ENCODE data around the gene SGCA.

Gene SGCA

GRCh38 chr17:50167371-50167770 is 1.6 kb downstream of the SGCA start:
- DNase-seq (ENCODE audit: low spot score) = no peak

DNA sequence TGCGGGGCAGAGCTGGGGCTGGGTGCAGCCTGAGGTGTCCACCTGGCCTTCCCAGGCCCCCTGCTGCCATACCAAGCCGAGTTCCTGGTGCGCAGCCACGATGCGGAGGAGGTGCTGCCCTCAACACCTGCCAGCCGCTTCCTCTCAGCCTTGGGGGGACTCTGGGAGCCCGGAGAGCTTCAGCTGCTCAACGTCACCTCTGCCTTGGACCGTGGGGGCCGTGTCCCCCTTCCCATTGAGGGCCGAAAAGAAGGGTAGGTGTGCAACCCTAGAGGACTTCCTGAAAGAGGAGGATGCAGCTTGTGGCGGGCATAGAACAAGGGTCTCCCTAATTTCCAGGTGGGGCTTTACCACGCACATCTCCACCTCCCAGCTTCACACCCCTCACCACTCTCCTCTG is 2.5 kb downstream of the SGCA start:
- no peak for DNase-seq (ENCODE audit: low spot score)

DNA sequence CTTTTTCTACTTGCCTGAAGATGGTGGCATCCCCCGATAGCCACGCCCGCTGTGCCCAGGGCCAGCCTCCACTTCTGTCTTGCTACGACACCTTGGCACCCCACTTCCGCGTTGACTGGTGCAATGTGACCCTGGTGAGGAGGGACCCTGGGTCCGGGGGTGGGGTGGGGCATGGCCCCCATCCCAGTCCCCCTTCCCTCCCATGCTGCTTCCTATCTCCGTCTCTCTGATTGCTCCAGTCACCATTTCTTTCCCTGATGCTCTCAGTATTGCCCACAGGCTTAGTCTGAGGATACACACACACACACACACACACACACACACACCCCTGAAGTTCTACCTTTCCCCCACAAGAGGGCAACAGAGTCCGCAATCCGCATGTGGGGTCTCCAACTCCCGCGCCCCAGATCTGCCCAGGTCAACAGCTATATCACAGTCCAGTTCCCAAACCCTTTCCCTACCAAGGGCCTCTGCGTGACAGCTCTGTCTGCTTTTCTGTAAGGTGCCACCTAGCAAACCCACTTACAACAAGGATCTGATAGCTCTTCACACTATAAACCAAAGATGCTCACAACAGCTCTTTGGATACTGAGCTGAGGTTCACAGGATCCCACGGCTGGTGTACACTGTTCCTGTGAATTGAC is 3.4 kb downstream of the SGCA start:
- peak; percentile 67 for DNase-seq (ENCODE audit: low spot score)

DNA sequence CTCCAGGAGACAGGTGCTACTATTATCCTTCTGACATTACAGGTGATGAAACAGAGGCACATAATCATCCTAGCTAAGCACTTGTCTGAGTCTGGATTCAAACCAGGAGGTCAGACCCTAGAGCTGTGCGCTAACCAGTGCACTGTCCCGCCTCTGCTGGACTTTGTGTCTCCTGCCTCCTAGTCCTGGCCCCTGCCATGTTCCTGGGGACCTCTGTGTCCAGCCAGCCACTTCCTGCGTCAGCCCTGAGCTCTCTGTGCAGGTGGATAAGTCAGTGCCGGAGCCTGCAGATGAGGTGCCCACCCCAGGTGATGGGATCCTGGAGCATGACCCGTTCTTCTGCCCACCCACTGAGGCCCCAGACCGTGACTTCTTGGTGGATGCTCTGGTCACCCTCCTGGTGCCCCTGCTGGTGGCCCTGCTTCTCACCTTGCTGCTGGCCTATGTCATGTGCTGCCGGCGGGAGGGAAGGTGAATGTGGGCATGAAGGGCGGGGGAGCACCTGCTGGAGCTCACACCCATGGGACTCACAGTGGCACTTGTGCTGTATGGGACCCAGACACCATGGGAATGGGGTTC is 4.2 kb downstream of the SGCA start:
- DNase-seq (ENCODE audit: low spot score) = no peak

DNA sequence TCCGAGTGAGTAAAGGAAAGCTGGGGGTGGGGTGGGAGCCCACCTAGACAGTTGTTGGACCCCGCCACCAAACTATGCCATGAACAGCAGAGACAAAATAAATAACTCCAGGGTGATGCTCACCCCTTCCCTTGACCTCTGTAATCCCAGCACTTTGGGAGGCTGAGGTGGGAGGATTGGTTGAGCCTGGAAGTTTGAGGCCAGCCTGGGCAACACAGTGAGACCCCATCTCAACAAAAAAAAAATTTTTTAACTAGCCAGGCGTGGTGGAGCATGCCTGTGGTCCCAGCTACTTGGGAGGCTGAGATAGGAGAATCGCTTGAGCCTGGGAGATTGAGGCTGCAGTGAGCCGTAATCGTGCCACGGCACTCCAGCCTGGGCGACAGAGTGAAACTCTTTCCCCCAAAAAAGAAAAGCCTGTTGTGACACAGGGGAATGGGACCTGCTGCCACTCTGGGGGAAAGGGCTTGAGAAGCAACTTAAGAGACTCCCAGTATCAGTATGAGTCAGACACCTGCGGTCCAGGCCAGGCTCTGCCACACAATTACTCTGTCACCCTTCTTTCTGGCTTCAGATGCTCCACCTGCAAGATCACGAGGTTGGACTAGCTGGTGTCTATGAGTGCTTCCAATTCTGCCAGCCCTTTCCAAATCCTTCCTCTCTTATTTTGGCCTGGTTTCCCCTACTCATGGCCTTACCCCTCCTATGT is 5.0 kb downstream of the SGCA start:
- peak; percentile 29 for DNase-seq (ENCODE audit: low spot score)

DNA sequence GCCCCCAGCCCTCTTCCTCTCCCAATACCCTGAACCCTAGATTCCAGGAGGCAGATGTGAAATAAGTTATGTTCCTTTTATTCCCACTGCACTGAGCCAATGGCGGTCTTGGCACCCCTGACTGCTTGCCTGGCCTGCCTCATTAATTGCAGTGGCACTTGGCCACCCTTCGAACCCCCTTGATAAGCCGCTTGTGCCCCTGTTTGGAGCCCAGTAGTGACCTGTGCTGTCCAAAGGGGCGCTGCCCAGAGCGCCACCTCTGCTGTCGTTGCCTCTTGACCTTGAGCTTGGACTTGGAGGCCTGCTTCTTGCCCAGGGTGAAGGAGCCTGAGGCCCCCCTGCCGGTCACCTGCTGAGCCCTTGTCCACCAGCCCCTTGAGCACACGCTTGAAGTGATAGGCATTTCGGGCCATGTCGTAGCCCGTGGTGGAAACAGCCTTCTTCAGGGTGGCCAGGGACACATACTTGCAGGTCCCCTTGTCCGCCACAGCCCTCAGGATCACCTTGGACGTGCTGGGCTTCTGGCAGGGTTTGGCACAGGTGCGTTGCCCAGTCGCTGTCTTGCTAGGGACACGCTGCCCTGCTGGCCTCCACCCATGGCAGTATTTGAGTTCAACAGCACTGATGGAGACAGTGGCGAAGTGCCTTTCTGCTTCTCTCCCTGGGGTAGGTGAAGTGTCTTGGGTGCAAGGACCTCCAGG is 5.7 kb downstream of the SGCA start:
- DNase-seq (ENCODE audit: low spot score) = no peak

GRCh38 chr17:50172130-50172529 is 6.3 kb downstream of the SGCA start:
- DNase-seq (ENCODE audit: low spot score) = no peak

DNA sequence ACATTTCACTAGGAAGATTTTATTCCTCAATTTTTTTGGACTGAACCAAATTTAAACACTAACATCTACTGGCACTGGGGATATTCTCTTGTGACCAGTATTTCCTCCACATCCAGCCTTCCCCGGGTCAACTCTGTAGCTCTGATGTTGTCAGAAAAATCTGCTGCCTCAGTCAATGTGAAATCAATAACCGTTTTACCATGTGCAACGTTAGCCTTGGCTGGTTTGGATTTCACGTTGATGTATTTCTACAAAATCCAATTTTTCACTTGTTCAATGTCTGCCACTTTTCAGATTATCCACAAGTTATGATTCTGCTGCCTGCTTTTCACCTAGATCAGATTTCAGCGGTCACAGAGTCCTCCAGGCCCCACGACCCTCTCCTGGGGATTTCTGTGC is 7.1 kb downstream of the SGCA start:
- no peak for DNase-seq (ENCODE audit: low spot score)

GRCh38 chr17:50173335-50173941 is 7.6 kb downstream of the SGCA start:
- no peak for DNase-seq (ENCODE audit: low spot score)

GRCh38 chr17:50174444-50174843 is 8.6 kb downstream of the SGCA start:
- DNase-seq (ENCODE audit: low spot score) = no peak

GRCh38 chr17:50175035-50175807 is 9.4 kb downstream of the SGCA start:
- DNase-seq (ENCODE audit: low spot score) = no peak

DNA sequence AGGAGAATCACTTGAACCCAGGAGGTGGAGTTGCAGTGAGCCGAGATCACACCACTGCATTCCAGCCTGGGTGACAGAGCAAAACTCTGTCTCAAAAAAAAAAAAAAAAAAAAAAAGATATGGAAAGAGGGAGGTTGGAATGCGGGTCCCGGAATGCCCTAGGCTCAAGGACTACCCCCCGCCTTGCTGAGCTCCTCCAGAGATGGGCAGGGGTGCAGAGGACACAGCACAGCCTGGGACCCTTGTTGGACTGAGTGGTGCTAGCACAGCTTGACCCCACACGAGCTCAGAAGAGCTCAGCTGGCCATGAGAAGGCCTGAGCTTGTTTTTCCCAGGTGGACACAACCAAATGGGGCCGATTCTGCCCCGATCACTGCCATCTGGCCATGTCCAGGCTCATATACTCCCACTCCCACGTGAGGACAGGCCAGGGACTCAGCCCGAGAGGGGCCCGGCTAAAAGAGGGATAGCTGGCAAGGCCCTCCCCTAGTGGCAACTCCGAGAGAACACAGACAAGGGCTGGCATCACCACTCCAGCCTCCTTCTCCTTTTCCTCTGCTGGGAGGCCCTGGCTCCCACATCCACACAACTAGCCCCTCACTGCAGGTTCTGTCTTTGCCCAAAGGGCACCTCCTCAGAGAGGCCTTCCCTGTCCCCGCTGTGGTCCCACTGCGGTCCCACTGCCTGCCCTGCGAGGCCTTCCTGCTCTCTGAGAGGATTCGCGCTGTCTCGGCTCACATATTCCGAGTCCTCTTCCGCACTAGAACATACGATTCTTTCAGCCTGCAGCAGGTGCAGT is 11.0 kb downstream of the SGCA start:
- no peak for DNase-seq (ENCODE audit: low spot score)

- no peak for DNase-seq (ENCODE audit: low spot score)
Measured at GRCh38 chr17:50177476-50177875, 11.7 kb downstream of the SGCA start.

DNA sequence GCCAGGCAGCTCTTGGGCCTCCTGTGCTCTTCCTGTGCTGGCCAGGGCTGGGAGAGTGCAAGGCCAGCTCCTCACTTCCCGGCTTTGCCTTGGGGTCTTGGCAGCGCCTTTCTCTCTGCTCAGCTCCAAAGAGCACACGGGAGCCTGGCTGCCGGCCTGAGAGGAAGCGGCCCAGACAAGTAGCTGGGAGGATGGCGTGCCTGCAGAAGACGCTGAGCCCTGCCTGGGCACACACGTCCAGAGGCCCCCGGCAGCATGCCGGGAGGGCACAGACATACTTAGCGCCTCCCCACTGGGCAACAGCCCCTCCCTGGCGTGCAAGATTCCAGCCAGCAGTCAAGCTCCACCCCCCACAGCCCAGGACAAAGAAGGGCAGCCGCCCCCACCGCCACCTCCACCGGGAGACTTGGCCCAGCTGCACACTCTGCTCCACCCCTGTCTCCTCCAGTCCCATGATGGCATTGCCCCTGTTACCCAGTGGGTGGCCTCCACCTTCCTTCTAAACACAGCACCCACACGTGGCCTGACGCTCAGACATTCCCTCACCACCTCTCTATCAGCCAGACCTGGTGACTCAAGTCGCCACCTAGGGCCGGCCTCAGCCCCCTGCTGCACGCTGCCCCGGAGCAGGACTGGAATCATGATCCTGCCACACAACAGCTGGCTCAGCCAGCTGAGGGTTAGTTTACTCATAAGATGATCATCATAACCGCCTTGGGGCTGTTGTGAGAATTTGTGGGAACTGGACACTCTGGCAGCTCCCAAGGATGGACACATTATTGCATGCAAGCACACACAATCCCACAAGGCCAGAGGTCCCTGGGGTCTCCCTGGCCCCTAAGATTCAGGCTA is 12.4 kb downstream of the SGCA start:
- peak; percentile 56 for DNase-seq (ENCODE audit: low spot score)

- DNase-seq (ENCODE audit: low spot score) = no peak
Measured at GRCh38 chr17:50180111-50180510, 14.3 kb downstream of the SGCA start.

DNA sequence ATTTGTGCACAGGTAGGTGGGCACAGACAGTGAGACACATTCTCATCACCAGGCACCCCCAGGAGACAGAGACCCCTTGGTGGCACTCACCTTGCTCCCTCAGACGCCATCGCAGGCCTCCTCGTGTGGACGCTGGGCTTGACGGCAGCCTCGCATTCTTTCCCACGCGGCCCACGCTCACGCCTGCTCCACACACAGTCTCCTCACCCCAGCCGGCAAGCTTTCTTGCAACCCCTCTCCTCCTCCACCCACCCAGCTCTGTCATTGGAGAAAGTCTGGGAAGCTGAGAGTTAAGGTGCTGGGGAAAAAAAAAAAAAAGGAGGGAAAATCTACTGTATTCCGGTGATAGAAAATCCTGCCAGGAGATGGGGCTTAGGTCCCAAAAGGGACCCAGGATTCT is 14.8 kb downstream of the SGCA start:
- no peak for DNase-seq (ENCODE audit: low spot score)

GRCh38 chr17:50181144-50181543 is 15.3 kb downstream of the SGCA start:
- no peak for DNase-seq (ENCODE audit: low spot score)

DNA sequence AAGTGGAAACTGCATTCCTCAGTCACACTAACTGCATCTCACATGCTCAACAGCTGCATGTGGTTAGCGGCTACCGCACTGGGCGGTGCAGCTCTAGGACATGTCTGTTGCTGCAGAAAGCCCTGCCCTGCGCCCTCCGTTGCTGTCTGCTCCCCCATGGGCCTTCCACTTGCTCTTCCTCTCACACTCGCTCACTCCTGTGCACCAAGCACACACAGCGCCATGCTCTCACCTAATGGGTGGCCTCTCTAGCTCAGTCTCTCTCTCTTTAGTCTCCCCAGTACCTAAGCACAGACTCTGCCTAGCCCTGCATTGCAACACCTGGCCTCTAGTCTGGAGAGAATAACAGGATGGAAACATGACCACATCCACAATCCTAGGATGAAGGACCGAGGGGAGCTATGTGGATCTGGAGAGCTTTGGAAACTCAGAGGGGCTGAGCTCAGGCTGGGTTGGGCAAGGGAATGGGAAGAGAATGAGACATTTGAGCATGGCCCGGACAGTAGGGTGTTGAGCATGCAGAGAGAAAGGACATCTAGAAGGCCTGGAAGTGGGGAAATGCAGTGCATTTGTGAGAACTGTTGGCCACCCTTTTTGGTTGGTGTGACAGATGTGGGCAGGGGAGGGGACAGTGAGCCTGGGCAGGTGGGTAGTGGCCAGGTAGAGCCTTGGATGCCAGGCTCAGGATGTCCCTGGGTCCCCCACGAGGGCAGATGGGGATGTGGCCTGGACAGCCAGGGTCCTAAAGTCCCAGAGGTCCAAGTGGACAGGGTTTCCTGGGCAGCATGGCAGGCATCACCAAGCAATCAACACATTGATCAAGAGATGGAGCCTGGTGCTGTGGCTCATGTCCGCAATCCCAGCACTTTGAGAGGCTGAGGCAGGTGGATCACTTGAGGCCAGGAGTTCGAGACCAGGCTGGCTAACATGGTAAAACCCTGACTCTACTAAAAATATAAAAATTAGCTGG is 16.1 kb downstream of the SGCA start:
- DNase-seq (ENCODE audit: low spot score) = no peak

All from CD4-positive, alpha-beta T cell treated with Interleukin-2 at 100 ng/mL for 4 hours (primary cell).